Fibroblast of skin of back (primary cell): ENCODE data around the gene CLPX. TPM values are rescaled to one million over a fixed set of nuclear protein-coding genes. Genes with fewer than 3 reads are reported as not detected.
A peak's percentile ranks its signal among the peaks of the same experiment; 100 is the strongest.
"Not testable (repeated sequence)": the region's sequence is repeated elsewhere in the genome, so short reads cannot be mapped to it uniquely, and the experiment has no call there.

Experiments
- DNase-seq: peaks from one replicate; pipeline ENCODE4 v3.0.0-alpha.2; 2013
- polyA plus RNA-seq, 2 experiments: library from polyadenylated mRNA; unstranded; fragments of 120-200 nt; gene quantifications; one replicate each; pipeline ENCODE4 v1.2.1, GENCODE V29; 2013; ENCODE audit not compliant: insufficient read length in 2 of 2

Gene CLPX
- 32.5 TPM for polyA plus RNA-seq (2013, experiment 1 of 2; ENCODE audit: insufficient read length)
- polyA plus RNA-seq (2013, experiment 2 of 2; ENCODE audit: insufficient read length) = 31.7 TPM

GRCh38 chr15:65184868-65185717, at the start of gene CLPX:
Gene CLPX, minus strand, starts transcription at chr15:65185342. Its CDS starts 189 bp downstream, at chr15:65185153.
- peak; percentile 92 for DNase-seq

GRCh38 chr15:65233696-65234095, 48.6 kb upstream of the CLPX start:
- DNase-seq = no peak

- no peak for DNase-seq
Observed at GRCh38 chr15:65232520-65232919, 47.4 kb upstream of the CLPX start.

GRCh38 chr15:65231306-65231705, 46.2 kb upstream of the CLPX start:
- DNase-seq = no peak

GRCh38 chr15:65226901-65227300, 41.8 kb upstream of the CLPX start:
- not testable (repeated sequence) for DNase-seq

- no peak for DNase-seq
Observed at GRCh38 chr15:65226221-65226620, 41.1 kb upstream of the CLPX start.

GRCh38 chr15:65223996-65224395, 38.9 kb upstream of the CLPX start:
- DNase-seq = no peak

- DNase-seq = no peak
Observed at GRCh38 chr15:65222891-65223290, 37.7 kb upstream of the CLPX start.

- DNase-seq = no peak
Observed at GRCh38 chr15:65221697-65222096, 36.6 kb upstream of the CLPX start.

GRCh38 chr15:65219137-65219536, 34.0 kb upstream of the CLPX start:
- DNase-seq = no peak

GRCh38 chr15:65217526-65218482, 32.7 kb upstream of the CLPX start:
- no peak for DNase-seq

GRCh38 chr15:65215496-65215895, 30.4 kb upstream of the CLPX start:
- DNase-seq = no peak

GRCh38 chr15:65214010-65214409, 28.9 kb upstream of the CLPX start:
- DNase-seq = no peak

GRCh38 chr15:65213241-65213640, 28.1 kb upstream of the CLPX start:
- no peak for DNase-seq

- DNase-seq = peak; percentile 11
Observed at GRCh38 chr15:65212097-65212496, 27.0 kb upstream of the CLPX start.

- DNase-seq = peak; percentile 50
Observed at GRCh38 chr15:65211482-65211982, 26.4 kb upstream of the CLPX start.

- DNase-seq = no peak
Observed at GRCh38 chr15:65210770-65211481, 25.8 kb upstream of the CLPX start, which contains the start of gene CILP. Gene CILP, minus strand, starts transcription at chr15:65211473. Its CDS starts 1,718 bp downstream, at chr15:65209755.

- peak; percentile 9 for DNase-seq
Observed at GRCh38 chr15:65209701-65210643, 24.8 kb upstream of the CLPX start.

- no peak for DNase-seq
Observed at GRCh38 chr15:65208647-65209046, 23.5 kb upstream of the CLPX start.

- no peak for DNase-seq
Observed at GRCh38 chr15:65207280-65207840, 22.2 kb upstream of the CLPX start.

GRCh38 chr15:65206750-65207149, 21.6 kb upstream of the CLPX start:
- DNase-seq = no peak
